GM18507 (cell line): ENCODE data around the gene MSL3.
A peak's percentile ranks its signal among the peaks of the same experiment; 100 is the strongest.

Experiments
- DNase-seq: peaks from one replicate; pipeline ENCODE4 v3.0.0; 2011; ENCODE audit warnings: low read depth; ENCODE audit not compliant: insufficient read length; ENCODE audit errors: extremely low spot score
- FAIRE-seq: peaks from 2 replicates; lab custom pipeline; 2011; peaks lifted over from hg19 to GRCh38; lab: Jason Lieb, UNC

Gene MSL3

DNA sequence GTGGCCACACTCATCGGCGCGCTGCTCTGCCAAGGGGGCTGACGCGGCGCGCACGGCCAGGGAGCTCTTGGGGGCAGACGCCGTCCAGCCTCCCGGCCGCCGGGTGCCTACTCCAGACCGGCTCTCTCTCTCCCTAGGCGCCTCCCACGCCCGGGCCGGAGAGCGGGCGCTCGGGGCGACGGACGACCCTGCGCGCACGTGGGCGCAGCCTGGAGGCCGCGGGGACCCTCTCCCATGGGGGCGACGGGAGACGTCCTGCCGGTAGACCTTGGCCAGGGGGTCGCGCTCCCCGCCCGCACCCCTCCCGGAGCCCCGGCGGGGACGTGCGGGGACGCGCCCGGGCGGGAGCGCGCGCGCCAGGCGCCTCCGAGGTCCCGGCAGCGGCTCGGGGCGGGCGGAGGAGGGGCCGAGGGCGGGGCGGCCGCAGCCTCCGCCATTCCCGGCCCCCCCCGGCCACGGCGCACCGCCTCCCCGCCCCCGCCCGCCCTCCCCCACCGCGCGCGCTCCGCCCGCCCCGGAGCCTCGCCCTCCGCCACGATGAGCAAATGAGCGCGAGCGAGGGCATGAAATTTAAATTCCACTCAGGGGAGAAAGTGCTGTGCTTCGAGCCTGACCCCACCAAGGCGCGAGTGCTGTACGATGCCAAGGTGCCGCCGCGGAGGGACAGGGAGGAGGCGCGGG lies at the start of gene MSL3:
Gene MSL3 (plus strand): TSS at position 519 of the 681 bp plus-strand sequence. CDS start 27 bp downstream, at position 546.
- DNase-seq, result peak; percentile 39
- no peak for FAIRE-seq

GRCh38 chrX:11722304-11722703 lies 35.7 kb upstream of the MSL3 start:
- no peak for DNase-seq
- FAIRE-seq, result no peak

DNA sequence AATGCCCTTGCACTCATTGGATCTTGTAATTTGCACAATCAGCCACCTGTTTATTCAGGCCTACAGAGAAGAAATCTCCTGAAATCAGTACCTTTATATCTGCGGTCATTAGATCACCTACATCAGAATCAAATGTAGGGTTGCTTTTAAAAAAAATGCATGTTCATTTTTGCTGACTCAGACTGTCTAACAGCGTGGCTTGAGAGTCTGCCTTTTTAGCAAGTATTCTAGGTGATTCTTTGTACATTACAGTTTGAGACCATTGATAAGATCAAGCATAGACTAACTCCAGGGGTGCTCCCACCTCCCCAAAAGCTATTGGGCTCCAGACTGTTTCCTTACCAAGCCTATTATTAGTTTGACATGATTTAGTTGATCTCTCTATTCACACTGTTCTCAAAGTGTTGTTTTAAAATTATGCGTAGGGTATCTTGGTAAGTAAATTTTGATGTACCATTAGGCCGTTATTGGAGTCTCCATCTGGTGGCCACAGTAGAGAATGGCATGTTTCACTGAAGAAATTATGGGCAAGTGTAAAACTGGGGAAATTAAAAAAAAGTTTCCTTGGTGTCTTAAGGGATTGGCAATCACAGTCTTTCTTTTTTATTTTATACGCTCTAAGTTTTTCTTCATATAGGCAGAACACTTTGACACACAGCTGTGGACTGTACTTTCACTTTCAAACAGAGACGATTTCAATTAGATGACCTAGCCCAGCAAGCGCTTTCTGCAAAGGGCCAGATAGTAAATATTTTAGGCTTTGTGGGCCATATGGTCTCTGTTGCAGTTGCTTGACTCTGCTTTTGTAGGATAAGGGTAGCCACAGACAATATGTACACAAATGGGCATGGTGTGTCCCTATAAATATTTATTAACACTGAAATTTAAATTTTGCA lies 33.7 kb upstream of the MSL3 start:
- DNase-seq (no peak), FAIRE-seq (peak; percentile 31)

DNA sequence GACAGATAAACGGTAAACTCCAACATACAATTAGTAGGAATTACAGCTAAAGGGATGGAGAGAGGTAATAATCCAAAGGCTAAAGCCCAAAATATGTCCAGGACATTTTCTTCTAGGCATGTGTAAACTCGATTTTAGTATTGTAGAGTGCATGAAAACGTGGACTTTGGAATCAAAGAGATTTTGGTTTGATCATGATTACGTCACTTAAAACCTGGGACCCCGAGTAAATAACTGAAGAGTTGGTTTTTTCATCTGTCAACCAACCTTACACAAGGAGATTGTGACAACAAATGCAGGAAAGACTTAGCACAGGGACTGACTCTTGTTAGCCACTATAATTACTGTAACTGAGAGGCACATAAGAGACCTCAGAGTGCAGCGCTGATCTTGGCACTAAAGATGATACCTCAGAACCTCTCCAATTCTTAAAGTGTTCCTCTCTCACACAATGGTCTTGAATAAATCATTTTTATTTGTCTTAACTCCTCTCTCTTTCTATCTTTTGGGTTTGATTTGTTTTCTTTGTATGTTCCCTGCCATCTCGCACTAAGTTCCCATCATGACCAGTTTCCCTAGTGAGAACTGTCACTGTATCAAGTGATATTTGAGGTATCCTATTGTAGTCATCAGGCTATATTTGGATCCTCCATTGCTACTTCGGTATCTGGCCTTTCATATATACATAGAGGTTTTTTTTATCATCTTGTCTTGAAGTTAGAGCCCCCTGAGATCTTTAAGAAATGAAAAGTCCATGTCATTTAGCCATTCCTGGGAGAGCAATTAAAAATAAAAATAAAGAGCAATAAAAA lies 32.2 kb upstream of the MSL3 start:
- FAIRE-seq (no peak), DNase-seq (no peak)

- no peak for DNase-seq
- FAIRE-seq, result no peak
These were observed 29.5 kb upstream of the MSL3 start for GRCh38 chrX:11728556-11728955.

DNA sequence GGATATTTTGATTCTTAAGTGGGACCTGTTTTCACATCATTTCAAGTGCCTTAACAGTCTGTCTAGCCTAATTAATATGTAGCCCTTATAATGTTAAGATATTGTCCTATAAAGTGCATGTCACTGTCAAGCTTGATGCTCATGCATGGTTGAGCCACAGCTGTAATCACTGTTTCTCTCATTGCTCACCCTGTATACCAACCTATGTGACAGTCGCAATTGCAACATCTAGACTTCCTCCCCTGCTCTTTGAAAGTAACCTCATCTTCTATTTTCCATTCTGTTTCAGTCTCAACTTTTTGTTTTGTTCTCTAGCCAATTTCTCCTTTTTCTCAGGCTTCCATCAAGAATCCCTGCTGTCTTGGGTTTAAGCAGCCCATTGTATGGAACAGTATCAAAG lies 24.4 kb upstream of the MSL3 start:
- DNase-seq (no peak), FAIRE-seq (peak; percentile 69)

- FAIRE-seq, result peak; percentile 97
- no peak for DNase-seq
These were observed 18.3 kb upstream of the MSL3 start for GRCh38 chrX:11739776-11740175.

DNA sequence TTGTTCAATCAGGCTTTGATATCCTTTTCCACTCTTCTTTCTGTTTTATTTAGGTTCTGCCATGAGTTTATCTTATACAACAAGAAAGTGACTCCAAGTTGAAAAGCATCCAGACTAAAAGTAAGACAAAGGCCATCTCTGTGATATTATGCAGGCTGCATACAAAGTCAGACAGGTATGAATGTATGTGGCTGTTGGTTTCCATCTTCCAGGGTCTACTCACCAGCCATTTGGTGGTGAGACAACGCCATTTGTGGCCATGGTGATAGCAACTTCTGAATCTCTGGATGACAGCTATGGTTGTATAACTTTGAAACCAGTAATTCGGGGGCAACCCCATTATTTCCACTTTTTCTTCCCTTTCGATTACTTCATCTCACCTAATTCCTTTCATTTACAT lies 17.2 kb upstream of the MSL3 start:
- DNase-seq (no peak), FAIRE-seq (peak; percentile 5)

DNA sequence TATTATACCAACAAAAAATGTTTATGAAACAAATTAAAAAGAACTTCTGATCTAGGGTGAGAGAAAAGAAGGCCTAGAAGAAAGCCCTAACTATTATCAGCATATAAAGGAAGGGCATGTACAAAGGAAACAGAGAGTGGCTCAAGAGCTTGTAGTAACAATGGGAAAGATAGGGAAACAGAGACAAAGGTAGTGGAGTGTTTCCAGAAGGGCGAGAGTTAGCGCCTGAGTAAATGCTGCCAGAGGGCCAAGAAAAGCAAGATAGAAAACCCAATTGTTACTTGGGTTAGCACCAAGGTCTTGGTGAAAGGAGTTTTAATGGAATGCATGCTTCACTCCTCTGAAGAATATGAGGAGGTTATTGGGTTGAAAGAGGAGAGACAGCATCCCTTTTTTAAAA lies 16.5 kb upstream of the MSL3 start:
- no peak for DNase-seq
- FAIRE-seq, result peak; percentile 69

DNA sequence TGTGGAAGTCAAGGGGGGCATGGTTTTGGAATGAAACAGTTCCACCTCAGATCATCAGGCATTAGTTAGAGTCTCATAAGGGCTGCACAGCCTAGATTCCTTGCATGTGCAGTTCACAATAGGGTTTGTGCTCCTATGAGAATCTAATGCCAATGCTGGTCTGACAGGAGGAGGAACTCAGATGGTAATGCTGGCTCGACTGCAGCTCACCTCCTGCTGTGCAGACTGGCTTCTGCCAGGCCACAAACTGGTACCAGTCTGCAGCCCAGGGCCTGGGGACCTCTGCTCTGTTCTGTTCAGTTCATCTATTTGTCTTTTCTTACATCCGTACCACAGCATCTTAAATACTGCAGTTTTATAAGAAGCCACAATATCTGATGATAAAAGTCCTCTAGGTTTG lies 12.2 kb upstream of the MSL3 start:
- FAIRE-seq, result no peak
- DNase-seq, result no peak

- DNase-seq (no peak), FAIRE-seq (no peak)
These were observed 8.0 kb upstream of the MSL3 start for GRCh38 chrX:11750046-11750445.

DNA sequence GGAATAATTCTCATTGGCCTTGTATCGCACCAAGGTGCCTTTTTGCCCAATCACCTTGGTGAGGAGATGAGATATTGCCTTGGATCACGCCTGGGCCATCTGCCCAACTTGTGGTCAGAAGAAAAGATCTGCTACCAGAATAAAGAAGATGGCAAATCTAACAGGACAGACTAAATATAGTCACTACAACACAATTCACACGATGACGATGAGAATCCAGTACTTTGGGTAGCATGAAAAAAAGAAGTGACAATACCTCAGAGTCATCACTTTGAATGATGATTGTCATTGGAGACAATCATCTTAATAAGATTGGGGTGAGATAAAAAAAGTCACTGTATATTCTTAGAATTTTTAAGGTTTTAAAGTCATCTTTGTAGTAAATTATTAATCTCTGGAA lies 7.3 kb upstream of the MSL3 start:
- FAIRE-seq, result no peak

DNA sequence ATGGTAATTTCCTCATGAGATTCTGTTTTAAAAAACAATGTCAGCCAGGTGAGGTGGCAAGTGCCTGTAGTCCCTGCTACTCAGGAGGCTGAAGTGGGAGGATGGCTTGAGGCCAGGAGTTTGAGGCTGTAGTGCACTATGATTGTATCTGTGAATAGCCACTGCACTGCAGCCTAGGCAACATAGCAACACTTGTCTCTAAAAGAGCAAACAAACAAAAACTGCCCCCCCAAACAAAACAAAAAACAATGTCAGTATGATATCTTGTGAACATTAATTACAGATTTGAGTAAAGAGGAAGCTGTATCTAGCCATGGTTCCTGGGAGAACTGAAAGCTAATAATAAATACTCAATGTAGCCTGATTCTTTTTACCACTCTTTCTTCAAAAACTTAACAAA lies 6.8 kb upstream of the MSL3 start:
- FAIRE-seq (peak; percentile 85), DNase-seq (no peak)

More for the DNA sequence above, 7.3 kb upstream of the MSL3 start:
- DNase-seq, result no peak

- DNase-seq (no peak), FAIRE-seq (no peak)
These were observed 4.4 kb upstream of the MSL3 start for GRCh38 chrX:11753668-11754067.

GRCh38 chrX:11754958-11755645 lies 2.9 kb upstream of the MSL3 start:
- FAIRE-seq, result no peak
- DNase-seq, result no peak

DNA sequence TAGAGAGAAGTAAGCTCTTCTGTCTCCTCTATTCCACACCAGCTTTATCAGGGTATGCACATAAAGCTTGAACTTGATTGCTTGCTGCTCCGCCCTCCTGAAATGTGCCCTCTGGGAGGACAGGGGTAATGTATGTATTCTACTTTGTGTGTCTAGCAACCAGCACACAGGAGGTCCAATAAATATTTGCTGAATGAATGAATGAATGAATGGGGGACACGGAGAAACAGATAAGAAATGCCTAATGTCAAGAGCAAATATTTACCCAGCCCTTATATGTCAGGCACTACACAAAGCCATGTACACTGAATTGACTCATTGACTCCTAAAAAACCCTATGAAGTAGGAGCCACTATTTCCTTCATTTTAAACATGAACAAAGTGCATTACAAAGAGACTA lies 2.3 kb upstream of the MSL3 start:
- no peak for DNase-seq
- FAIRE-seq, result no peak

DNA sequence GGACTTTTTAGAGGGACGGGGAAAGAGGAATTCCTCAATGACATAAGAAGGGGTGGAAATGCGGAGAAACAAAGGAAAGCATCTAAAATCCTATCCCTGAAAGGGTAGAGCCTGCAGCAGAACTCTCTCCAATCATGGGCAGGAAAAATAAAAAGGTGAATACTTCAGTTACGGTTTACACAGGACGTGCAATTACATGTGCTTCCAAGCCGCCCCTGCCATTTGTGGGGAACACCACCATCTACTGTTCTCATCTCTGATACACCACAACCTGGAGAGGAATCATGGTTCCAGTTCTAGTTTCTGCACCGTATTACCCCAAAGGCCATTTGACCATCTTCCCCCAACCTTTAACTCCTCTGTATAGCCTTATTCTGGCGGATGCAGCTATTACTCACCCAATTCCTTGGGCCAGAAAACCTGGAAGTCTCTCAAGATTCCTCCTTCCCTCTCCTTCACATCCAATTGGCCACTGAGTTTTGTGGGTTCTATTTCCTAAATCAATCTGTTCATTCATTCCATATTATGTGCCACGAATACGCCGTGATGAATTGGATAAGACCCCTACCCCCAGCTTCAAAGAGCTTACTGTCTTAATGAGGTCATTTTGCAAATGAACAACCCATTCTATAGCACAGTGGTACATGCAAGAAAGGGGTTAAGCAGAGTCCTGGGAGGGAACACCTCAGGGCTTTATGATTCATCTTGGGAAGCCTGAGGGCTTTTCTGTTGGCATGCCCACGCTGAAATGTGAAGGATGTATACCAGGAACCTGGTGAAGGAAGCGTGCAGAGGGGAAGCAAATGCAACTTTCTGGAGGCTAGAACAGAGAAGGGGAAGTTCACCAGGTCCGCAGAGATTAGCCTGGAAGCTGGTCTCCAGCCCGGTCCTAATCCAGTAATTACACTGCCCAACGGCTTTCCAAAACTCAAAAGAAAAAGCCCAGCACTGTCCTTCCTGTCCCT lies 1.4 kb upstream of the MSL3 start:
- DNase-seq (no peak), FAIRE-seq (peak; percentile 62)

- no peak for DNase-seq
- no peak for FAIRE-seq
These were observed 679 bp upstream of the MSL3 start for GRCh38 chrX:11757397-11757718.
